A549 (cell line): ENCODE measurements around the gene STXBP4. TPM values are rescaled to one million over a fixed set of nuclear protein-coding genes. Genes with fewer than 3 reads are reported as not detected.

ENCODE experiments used
- ATAC-seq, 2 experiments: fragments of 200-7000 bp in 1 of 2; fragments of >200 bp in 1 of 2; cut with Nextera tagmentation in 1 of 2; cut with Tn5 transposase in 1 of 2; 3 replicates each; pipeline versions ENCODE4 v1.8.0 to v1.9.1; 2018 to 2020; ENCODE audit warnings: mild to moderate bottlenecking in 1 of 2, moderate library complexity in 1 of 2
- CTCF ChIA-PET: fragments of 300-600 bp; sonication (Branson Sonifier 250); formaldehyde crosslinking; extraction: SDS; loops from one replicate; lab custom pipeline; 2021; ENCODE audit warnings: antibody characterized with exemption, inconsistent platforms; lab: Yijun Ruan, JAX
- POLR2A ChIA-PET: fragments of 350-600 bp; formaldehyde crosslinking; extraction: SDS; loops from one replicate; lab custom pipeline; 2021; ENCODE audit warnings: antibody characterized with exemption, inconsistent platforms; lab: Yijun Ruan, JAX
- DNase-seq, 2 experiments: peaks; one replicate each; pipeline versions ENCODE4 v3.0.0 to v3.0.0-alpha.2; 2011 to 2016; ENCODE audit warnings: low read depth in 1 of 2, low spot score in 1 of 2
- FAIRE-seq: peaks from 2 replicates; lab custom pipeline; 2011; peaks lifted over from hg19 to GRCh38; lab: Jason Lieb, UNC
- H3K27ac ChIP-seq, 2 experiments: fragments of >200 bp; sonication (Bioruptor Twin); formaldehyde crosslinking; 3 replicates each; pipeline ENCODE4 v1.5.1; 2016 to 2017
- H3K4me1 ChIP-seq: fragments of >200 bp; sonication (Bioruptor Twin); formaldehyde crosslinking; 3 replicates; pipeline ENCODE4 v1.6.1; 2016
- H3K4me2 ChIP-seq: fragments of >200 bp; sonication (Bioruptor Twin); formaldehyde crosslinking; 3 replicates; pipeline ENCODE4 v1.6.1; 2016
- H3K4me3 ChIP-seq: fragments of >200 bp; sonication (Bioruptor Twin); formaldehyde crosslinking; 3 replicates; pipeline ENCODE4 v1.5.1; 2016
- H3K9me3 ChIP-seq: fragments of >200 bp; sonication (Bioruptor Twin); formaldehyde crosslinking; 3 replicates; pipeline ENCODE4 v1.6.1; 2016
- BHLHE40 ChIP-seq: IDR thresholded peaks from 2 replicates; pipeline ENCODE4 v1.6.1; 2012; ENCODE audit warnings: low read depth, low read length, inconsistent platforms
- CBX2 ChIP-seq: fragments of 200-600 bp; sonication (generic); IDR thresholded peaks from 2 replicates; pipeline ENCODE4 v1.6.1; 2016; ENCODE audit warnings: low read depth, mild to moderate bottlenecking, borderline replicate concordance
- CEBPB ChIP-seq, 2 experiments: fragments of >200 bp in 1 of 2; sonication (Bioruptor Twin) in 1 of 2; formaldehyde crosslinking in 1 of 2; IDR thresholded peaks; 2 replicates each; pipeline ENCODE4 v1.6.1; 2012 to 2016
- EHF ChIP-seq: fragments of 250-450 bp; sonication (Bioruptor Pico); IDR thresholded peaks from 2 replicates; pipeline ENCODE4 v1.5.0; 2020; ENCODE audit warnings: mild to moderate bottlenecking
- ELK1 ChIP-seq: fragments of 150-350 bp; IDR thresholded peaks from 2 replicates; pipeline ENCODE4 v1.6.1; 2014; ENCODE audit warnings: low read depth, mild to moderate bottlenecking, low read length
- EP300 ChIP-seq, 2 experiments: fragments of >200 bp; sonication (Bioruptor Twin); formaldehyde crosslinking; IDR thresholded peaks; 2 replicates in 1 of 2; 3 replicates in 1 of 2; pipeline ENCODE4 v1.6.1; 2016 to 2017
- FOSB ChIP-seq: fragments of 250-450 bp; sonication (Bioruptor Pico); IDR thresholded peaks from 2 replicates; pipeline ENCODE4 v1.5.0; 2020; ENCODE audit warnings: mild to moderate bottlenecking, moderate library complexity
- FOXS1 ChIP-seq: fragments of 250-450 bp; sonication (Bioruptor Pico); IDR thresholded peaks from 2 replicates; pipeline ENCODE4 v1.5.0; 2020; ENCODE audit warnings: mild to moderate bottlenecking, moderate library complexity
- HDAC2 ChIP-seq: fragments of 200-600 bp; sonication (generic); IDR thresholded peaks from 2 replicates; pipeline ENCODE4 v1.6.1; 2016
- HMGXB4 ChIP-seq: fragments of 250-450 bp; sonication (Bioruptor Pico); IDR thresholded peaks from 2 replicates; pipeline ENCODE4 v1.5.0; 2021; ENCODE audit warnings: mild to moderate bottlenecking, moderate library complexity, borderline replicate concordance
- JUN ChIP-seq, 2 experiments: fragments of >200 bp; sonication (Bioruptor Twin); formaldehyde crosslinking; IDR thresholded peaks; 2 replicates in 1 of 2; 3 replicates in 1 of 2; pipeline ENCODE4 v1.6.1; 2016 to 2017
- MAZ ChIP-seq: fragments of 150-350 bp; IDR thresholded peaks from 2 replicates; pipeline ENCODE4 v1.6.1; 2014; ENCODE audit warnings: antibody characterized with exemption, low read depth, low read length, borderline replicate concordance
- MYC ChIP-seq: IDR thresholded peaks from 2 replicates; pipeline ENCODE4 v1.6.1; 2012; ENCODE audit warnings: mild to moderate bottlenecking, inconsistent platforms, low read length, improper control_type of control experiment, borderline replicate concordance
- PHF8 ChIP-seq: fragments of 200-600 bp; sonication (generic); IDR thresholded peaks from 2 replicates; pipeline ENCODE4 v1.6.1; 2016; ENCODE audit warnings: low read depth, mild to moderate bottlenecking, antibody characterized with exemption, moderate library complexity, borderline replicate concordance
- RFX5 ChIP-seq: fragments of 450-650 bp; IDR thresholded peaks from 2 replicates; pipeline ENCODE4 v1.7.1; 2014; ENCODE audit warnings: antibody characterized with exemption, mild to moderate bottlenecking, moderate library complexity
- USF2 ChIP-seq: fragments of 450-650 bp; IDR thresholded peaks from 2 replicates; pipeline ENCODE4 v1.6.1; 2014; ENCODE audit warnings: antibody characterized with exemption
- ZFP36 ChIP-seq: fragments of 450-650 bp; IDR thresholded peaks from 2 replicates; pipeline ENCODE4 v1.6.1; 2014; ENCODE audit warnings: borderline replicate concordance; ENCODE audit not compliant: partially characterized antibody
- ZNF302 ChIP-seq: fragments of 250-450 bp; sonication (Bioruptor Pico); IDR thresholded peaks from 2 replicates; pipeline ENCODE4 v1.9.0; 2021; ENCODE audit warnings: inconsistent platforms, mild to moderate bottlenecking, moderate library complexity
- ZSCAN20 ChIP-seq: fragments of 250-450 bp; sonication (Bioruptor Pico); IDR thresholded peaks from 2 replicates; pipeline ENCODE4 v1.8.0; 2022; ENCODE audit warnings: mild to moderate bottlenecking, moderate library complexity
- WGBS: methylation state at CpG from one replicate; pipeline ENCODE4 v1.1.6; 2017; ENCODE audit errors: missing lambda C conversion rate; 5-methylcytosine and 5-hydroxymethylcytosine counted together
- polyA plus RNA-seq, 4 experiments: library from polyadenylated mRNA; depleted of rRNA in 3 of 4; stranded (reverse); fragments of >200 nt; fragmentation: RNase III in 1 of 4; extraction: RNeasy Plus Mini Kit Qiagen cat#74134 plus additional on column Dnase treatment in 1 of 4; gene quantifications; 2 replicates in 3 of 4; 3 replicates in 1 of 4; pipeline ENCODE4 v1.2.3, GENCODE V29; 2011 to 2017

The STXBP4 gene
- polyA plus RNA-seq, 2 of the 4 experiments (the other 2 are of a cell fraction): 9.0 to 16.0 TPM

GRCh38 chr17:54924405-54924804, 44.2 kb upstream of the STXBP4 start:
- POLR2A ChIA-PET: no interaction called here
- CTCF ChIA-PET: no interaction called here
- 95% methylated on average over 5 of the region's 5 CpGs for WGBS
- H3K9me3 ChIP-seq: no peaks in the 10 kb centered on the region
- no peak overlapping the region for H3K4me2 ChIP-seq
- DNase-seq (no peak), ATAC-seq (no peak), FAIRE-seq (no peak)
- no peak overlapping the region for H3K4me3 ChIP-seq
- no peak overlapping the region for H3K27ac ChIP-seq
- H3K4me1 ChIP-seq: no peaks in the 10 kb centered on the region
- TF ChIP-seq MAZ (no peak), PHF8 (no peak), EP300 (IDR thresholded peaks at IDR 0.05) (no peak), USF2 (no peak), HMGXB4 (CRISPR knock-in tag) (no peak), BHLHE40 (no peak), ELK1 (no peak), RFX5 (no peak), ZSCAN20 (no peak), EHF (CRISPR knock-in tag) (no peak), HDAC2 (no peak)

- no peak for FAIRE-seq
- no peak; a peak in 1 of 6 replicates for ATAC-seq
- Histone ChIP-seq H3K9me3 (no peaks in the 10 kb centered on the region), H3K4me1 (no peaks in the 10 kb centered on the region), H3K4me3 (no peak overlapping the region), H3K4me2 (no peak overlapping the region), H3K27ac (no peak overlapping the region)
- ChIA-PET POLR2A (no interaction called here), CTCF (interaction anchor here (1.5 kb wide), 1 partner anchor 28 kb away, joined by 3 read pairs; no protein-coding TSS in a partner anchor)
- 91% methylated on average over 3 of the region's 3 CpGs for WGBS
- DNase-seq: no peak
- TF ChIP-seq ZFP36 (no peak), CEBPB (IDR thresholded peaks at IDR 0.05) (no peak), FOXS1 (CRISPR knock-in tag) (no peak), CBX2 (no peak), MYC (no peak)
Observed at GRCh38 chr17:54927525-54927924, 41.0 kb upstream of the STXBP4 start.

- FAIRE-seq: no peak
- CTCF ChIA-PET: no interaction called here
- ATAC-seq: no peak
Observed at GRCh38 chr17:54932711-54933110, 35.9 kb upstream of the STXBP4 start.

More at GRCh38 chr17:54932711-54933110, 35.9 kb upstream of the STXBP4 start:
- no peak overlapping the region for H3K27ac ChIP-seq
- H3K4me2 ChIP-seq: no peak overlapping the region
- no peaks in the 10 kb centered on the region for H3K4me1 ChIP-seq
- no peak overlapping the region for H3K4me3 ChIP-seq
- POLR2A ChIA-PET: no interaction called here
- 96% methylated on average over 1 of the region's 1 CpG for WGBS
- no peak for DNase-seq
- H3K9me3 ChIP-seq: no peaks in the 10 kb centered on the region
- TF ChIP-seq JUN (IDR thresholded peaks at IDR 0.05) (no peak), FOXS1 (CRISPR knock-in tag) (no peak), BHLHE40 (no peak), ZNF302 (CRISPR knock-in tag) (no peak), FOSB (CRISPR knock-in tag) (no peak)
